Measurements from ENCODE around the gene CFAP57. TPM values are rescaled to one million over a fixed set of nuclear protein-coding genes. Genes with fewer than 3 reads are reported as not detected.

Gene CFAP57
- total and polyA plus RNA-seq, 2 of the 8 experiments (the other 6 are each of a cell fraction or from before 2014, with no cell fraction given) = 0.20 to 0.80 TPM

GRCh38 chr1:43134068-43134467 is 38.1 kb upstream of the CFAP57 start:
- no peak overlapping the region for H2BK12ac ChIP-seq (ENCODE audit: low read depth, low read length)
- H3K9me3 ChIP-seq (ENCODE audit: insufficient read depth in 2 of 2, low read depth in 1 of 2, low read length in 1 of 2) = peaks cover 14 to 20% of the 10 kb centered on the region in 2 experiments; a peak in 3 of 4 replicates
- no peaks in the 10 kb centered on the region for H3K4me1 ChIP-seq (replicated peaks in 1 of 4; ENCODE audit: control insufficient read depth in 3 of 4, insufficient read depth in 4 of 4, low read length in 3 of 4)
- H4K91ac ChIP-seq (replicated peaks; ENCODE audit: insufficient read length, low read length) = no peak overlapping the region
- H4K8ac ChIP-seq (ENCODE audit: extremely low read depth, insufficient read depth, low read length) = no peak overlapping the region
- CTCF ChIA-PET (ENCODE audit: partially characterized antibody) = interaction anchor here (0.7 to 2.5 kb wide), 3 partner anchors 10 to 49 kb away, joined by 3 to 12 read pairs (median 4); no protein-coding TSS in a partner anchor
- no peak overlapping the region for H3K4ac ChIP-seq (replicated peaks; ENCODE audit: insufficient read length, low read depth, low read length)
- H2AFZ ChIP-seq (ENCODE audit: low read length) = no peak overlapping the region
- H4K20me1 ChIP-seq (replicated peaks in 1 of 2; ENCODE audit: control insufficient read depth in 1 of 2, insufficient read depth in 2 of 2, low read length in 2 of 2) = peaks cover 0 to 2% of the 10 kb centered on the region in 2 experiments
- no peak overlapping the region for H3K56ac ChIP-seq (replicated peaks; ENCODE audit: insufficient read length, low read depth, low read length)
- no peak for FAIRE-seq
- H3K18ac ChIP-seq (ENCODE audit: extremely low read depth, low read length) = no peak overlapping the region
- H2BK120ac ChIP-seq (replicated peaks; ENCODE audit: low read depth, low read length) = no peak overlapping the region
- no peak for DNase-seq (ENCODE audit: low read depth in 1 of 2, low spot score in 2 of 2)
- no peak overlapping the region for H2AK5ac ChIP-seq (ENCODE audit: low read depth, low read length)
- H2BK20ac ChIP-seq (ENCODE audit: low read length) = no peak overlapping the region
- H3K79me2 ChIP-seq (ENCODE audit: control insufficient read depth in 1 of 2, insufficient read depth in 2 of 2, low read length in 2 of 2) = no peaks in the 10 kb centered on the region
- H4K5ac ChIP-seq (ENCODE audit: insufficient read length, low read depth, low read length) = no peak overlapping the region
- no peak overlapping the region for H2BK15ac ChIP-seq (ENCODE audit: low read length)
- POLR2A ChIA-PET (ENCODE audit: partially characterized antibody) = interaction anchor here (0.9 to 1.9 kb wide), 4 partner anchors 10 to 41 kb away, joined by 3 to 12 read pairs (median 4); no protein-coding TSS in a partner anchor
- H3K27me3 ChIP-seq (replicated peaks in 1 of 4; ENCODE audit: control insufficient read depth in 3 of 4, extremely low read depth in 1 of 4, insufficient read depth in 3 of 4, low read length in 3 of 4) = no peaks in the 10 kb centered on the region
- no peak overlapping the region for H3K4me3 ChIP-seq (ENCODE audit: extremely low read depth in 1 of 4, insufficient read depth in 2 of 4, low read depth in 3 of 4, low read length in 4 of 4)
- H2BK5ac ChIP-seq (ENCODE audit: low read depth, low read length) = no peak overlapping the region
- no peak overlapping the region for H3K23ac ChIP-seq (ENCODE audit: insufficient read length)
- H3K23me2 ChIP-seq (ENCODE audit: low read depth, low read length) = peaks cover 2% of the 10 kb centered on the region; the same call in 1 of the 2 replicates
- H3K14ac ChIP-seq (ENCODE audit: insufficient read length) = no peak overlapping the region
- no peak overlapping the region for H3K4me2 ChIP-seq (ENCODE audit: insufficient read depth in 1 of 2, low read depth in 2 of 2, low read length in 2 of 2)
- 53% methylated on average over 1 of the region's 1 CpG; no CpG with 5 or more reads in 1 of the 2 experiments for WGBS, 2 experiments (ENCODE audit: extremely low coverage in 1 of 2, insufficient coverage in 1 of 2, insufficient read length in 1 of 2, insufficient replicate concordance in 2 of 2, low coverage in 1 of 2, low lambda C conversion rate in 2 of 2, missing lambda C conversion rate in 1 of 2)
- peaks cover 0 to 18% (median 1%) of the 10 kb centered on the region in 4 experiments; a peak in 3 of 8 replicates for H3K36me3 ChIP-seq (ENCODE audit: control insufficient read depth in 2 of 4, insufficient read depth in 4 of 4, low read length in 3 of 4)
- no peak overlapping the region for H3K9ac ChIP-seq (replicated peaks in 1 of 4; ENCODE audit: extremely low read depth in 1 of 4, low read depth in 3 of 4, low read length in 3 of 4)
- H3K27ac ChIP-seq (ENCODE audit: low read depth, low read length) = no peak overlapping the region
- peaks cover 4% of the 10 kb centered on the region for H3K79me1 ChIP-seq (ENCODE audit: low read depth, low read length)
- TF ChIP-seq SIX5 (IDR thresholded peaks at IDR 0.05; ENCODE audit: low read depth, low read length) (no peak), TAF7 (optimal IDR thresholded peaks at IDR 0.05; ENCODE audit: borderline replicate concordance, low read depth, low read length) (no peak), MAX (IDR thresholded peaks at IDR 0.05) (no peak), CHD2 (IDR thresholded peaks at IDR 0.05; ENCODE audit: low read length) (no peak), ATF3 (IDR thresholded peaks at IDR 0.05; ENCODE audit: insufficient read depth, low read depth, low read length) (no peak), BCL11A (IDR thresholded peaks at IDR 0.05; ENCODE audit: low read depth in 2 of 2, low read length in 2 of 2) (no peak), NRF1 (IDR thresholded peaks at IDR 0.05; ENCODE audit: low read depth, low read length) (no peak), CTCF (IDR thresholded peaks at IDR 0.05; ENCODE audit: control extremely low read depth in 1 of 3, insufficient read depth in 1 of 3, low read depth in 1 of 3, low read length in 3 of 3) (no peak), MAFK (IDR thresholded peaks at IDR 0.05; ENCODE audit: low read depth, low read length) (0 out of 2 replicates have a peak, but pooled peaks have one; percentile 15), JUN (IDR thresholded peaks at IDR 0.05; ENCODE audit: low read depth, low read length) (no peak), TEAD4 (IDR thresholded peaks at IDR 0.05; ENCODE audit: low read depth, low read length) (0 out of 2 replicates have a peak, but pooled peaks have one; percentile 66)

Data from H1 (cell line).